DOHH2 (cell line): ENCODE data around the gene DPEP3.

Experiments used
- H3F3A ChIP-seq: fragments of 200-600 bp; sonication (generic), shearing (Covaris generic); 2 replicates; pipeline ENCODE4 v1.6.0; 2016; ENCODE audit warnings: antibody characterized with exemption, mild to moderate bottlenecking; ENCODE audit not compliant: control insufficient read depth, insufficient read depth
- H3K27ac ChIP-seq: fragments of 200-600 bp; sonication (generic); 2 replicates; pipeline ENCODE4 v1.5.1; 2014; ENCODE audit warnings: low read depth, mild to moderate bottlenecking, low read length, moderate library complexity
- H3K27me3 ChIP-seq: fragments of 200-600 bp; sonication (generic); 2 replicates; pipeline ENCODE4 v1.6.1; 2014; ENCODE audit warnings: mild to moderate bottlenecking, low read length, mixed read lengths; ENCODE audit not compliant: control insufficient read depth
- H3K36me3 ChIP-seq: fragments of 200-600 bp; sonication (generic); 2 replicates; pipeline ENCODE4 v1.6.1; 2014; ENCODE audit warnings: mild to moderate bottlenecking, low read length, moderate library complexity, mixed read lengths; ENCODE audit not compliant: control insufficient read depth
- H3K4me1 ChIP-seq: fragments of 200-600 bp; sonication (generic); 2 replicates; pipeline ENCODE4 v1.6.1; 2014; ENCODE audit warnings: mild to moderate bottlenecking, low read length, mixed read lengths; ENCODE audit not compliant: control insufficient read depth
- H3K4me2 ChIP-seq: fragments of 200-600 bp; sonication (generic); 2 replicates; pipeline ENCODE4 v1.6.0; 2014; ENCODE audit warnings: mild to moderate bottlenecking, low read length, moderate library complexity
- H3K4me3 ChIP-seq: fragments of 200-600 bp; sonication (generic); 2 replicates; pipeline ENCODE4 v1.5.1; 2014; ENCODE audit warnings: mild to moderate bottlenecking, low read length, mixed read lengths
- H3K79me2 ChIP-seq: fragments of 200-600 bp; sonication (generic); 2 replicates; pipeline ENCODE4 v1.6.1; 2014; ENCODE audit warnings: mild to moderate bottlenecking, low read length, mixed read lengths; ENCODE audit not compliant: control insufficient read depth
- H3K9me2 ChIP-seq: fragments of 200-600 bp; sonication (generic); replicated peaks from 2 replicates; pipeline ENCODE4 v1.6.1; 2014; ENCODE audit warnings: mild to moderate bottlenecking, low read length, mixed read lengths; ENCODE audit not compliant: control insufficient read depth
- H3K9me3 ChIP-seq: fragments of 200-600 bp; sonication (generic); 2 replicates; pipeline ENCODE4 v1.6.1; 2014; ENCODE audit warnings: antibody characterized with exemption, low read length, mixed read lengths; ENCODE audit not compliant: control insufficient read depth, insufficient read depth
- H4K20me1 ChIP-seq: fragments of 200-600 bp; sonication (generic); 2 replicates; pipeline ENCODE4 v1.6.0; 2014; ENCODE audit warnings: low read depth, mild to moderate bottlenecking, antibody characterized with exemption, low read length, moderate library complexity; ENCODE audit not compliant: control insufficient read depth, insufficient read depth
- EZH2phosphoT487 ChIP-seq: fragments of 200-600 bp; sonication (generic); IDR thresholded peaks from 2 replicates; pipeline ENCODE4 v1.6.1; 2017; ENCODE audit warnings: borderline replicate concordance, mild to moderate bottlenecking, antibody characterized with exemption, low read length, moderate library complexity, mixed read lengths
- TF ChIP-seq, protein P1 (sequence below): fragments of 200-600 bp; sonication (generic); IDR thresholded peaks from one replicate; pipeline ENCODE4 v1.5.1; 2014; ENCODE audit warnings: antibody characterized with exemption, mild to moderate bottlenecking, low read depth, low read length; ENCODE audit not compliant: poor library complexity, severe bottlenecking

Gene DPEP3, protein sequence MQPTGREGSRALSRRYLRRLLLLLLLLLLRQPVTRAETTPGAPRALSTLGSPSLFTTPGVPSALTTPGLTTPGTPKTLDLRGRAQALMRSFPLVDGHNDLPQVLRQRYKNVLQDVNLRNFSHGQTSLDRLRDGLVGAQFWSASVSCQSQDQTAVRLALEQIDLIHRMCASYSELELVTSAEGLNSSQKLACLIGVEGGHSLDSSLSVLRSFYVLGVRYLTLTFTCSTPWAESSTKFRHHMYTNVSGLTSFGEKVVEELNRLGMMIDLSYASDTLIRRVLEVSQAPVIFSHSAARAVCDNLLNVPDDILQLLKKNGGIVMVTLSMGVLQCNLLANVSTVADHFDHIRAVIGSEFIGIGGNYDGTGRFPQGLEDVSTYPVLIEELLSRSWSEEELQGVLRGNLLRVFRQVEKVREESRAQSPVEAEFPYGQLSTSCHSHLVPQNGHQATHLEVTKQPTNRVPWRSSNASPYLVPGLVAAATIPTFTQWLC

DNA sequence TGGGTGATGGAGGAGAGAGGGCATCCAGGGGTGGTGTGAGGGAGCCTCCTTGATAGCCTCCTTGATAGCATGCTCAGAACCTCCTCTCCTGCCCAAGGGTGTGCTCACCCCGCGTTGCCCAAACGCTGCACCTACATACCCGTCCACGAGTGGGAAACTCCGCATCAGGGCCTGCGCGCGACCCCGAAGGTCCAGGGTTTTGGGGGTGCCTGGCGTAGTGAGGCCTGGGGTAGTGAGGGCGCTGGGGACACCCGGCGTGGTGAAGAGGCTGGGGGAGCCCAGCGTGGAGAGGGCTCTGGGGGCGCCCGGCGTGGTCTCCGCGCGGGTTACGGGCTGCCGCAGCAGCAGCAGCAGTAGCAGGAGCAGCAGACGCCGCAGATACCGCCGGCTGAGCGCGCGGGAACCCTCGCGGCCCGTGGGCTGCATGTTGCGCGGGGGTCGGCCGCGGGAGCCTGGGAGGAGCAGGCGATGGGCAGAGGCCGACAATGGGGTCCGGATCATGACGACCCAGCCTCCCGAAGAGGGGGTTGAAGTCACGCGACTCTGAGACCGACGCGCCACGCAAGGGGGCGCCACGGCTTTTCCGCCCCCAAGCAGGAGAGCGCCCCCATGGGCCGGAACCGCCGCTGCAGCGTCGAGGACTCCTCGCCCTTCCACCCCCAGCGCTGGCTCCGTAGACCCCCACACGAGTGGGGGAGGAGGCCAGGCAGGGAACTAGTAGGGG lies at the start of gene DPEP3:
Gene DPEP3 (minus strand): TSS at position 545 of the 724 bp plus-strand sequence. CDS start 119 bp downstream, at position 426.
- Histone ChIP-seq H3K4me1 (peaks cover 28% of the 10 kb centered on the region), H3K9me2 (no peaks in the 10 kb centered on the region), H3K79me2 (no peaks in the 10 kb centered on the region), H3K27me3 (peaks cover 21% of the 10 kb centered on the region), H3K4me3 (no peak within 1 kb of the TSS), H3F3A (no peaks in the 10 kb centered on the region), H3K27ac (no peak within 1 kb of the TSS), H3K9me3 (no peaks in the 10 kb centered on the region), H3K36me3 (no peaks in the 10 kb centered on the region), H4K20me1 (no peaks in the 10 kb centered on the region), H3K4me2 (no peak within 1 kb of the TSS)
- TF ChIP-seq, protein P1, sequence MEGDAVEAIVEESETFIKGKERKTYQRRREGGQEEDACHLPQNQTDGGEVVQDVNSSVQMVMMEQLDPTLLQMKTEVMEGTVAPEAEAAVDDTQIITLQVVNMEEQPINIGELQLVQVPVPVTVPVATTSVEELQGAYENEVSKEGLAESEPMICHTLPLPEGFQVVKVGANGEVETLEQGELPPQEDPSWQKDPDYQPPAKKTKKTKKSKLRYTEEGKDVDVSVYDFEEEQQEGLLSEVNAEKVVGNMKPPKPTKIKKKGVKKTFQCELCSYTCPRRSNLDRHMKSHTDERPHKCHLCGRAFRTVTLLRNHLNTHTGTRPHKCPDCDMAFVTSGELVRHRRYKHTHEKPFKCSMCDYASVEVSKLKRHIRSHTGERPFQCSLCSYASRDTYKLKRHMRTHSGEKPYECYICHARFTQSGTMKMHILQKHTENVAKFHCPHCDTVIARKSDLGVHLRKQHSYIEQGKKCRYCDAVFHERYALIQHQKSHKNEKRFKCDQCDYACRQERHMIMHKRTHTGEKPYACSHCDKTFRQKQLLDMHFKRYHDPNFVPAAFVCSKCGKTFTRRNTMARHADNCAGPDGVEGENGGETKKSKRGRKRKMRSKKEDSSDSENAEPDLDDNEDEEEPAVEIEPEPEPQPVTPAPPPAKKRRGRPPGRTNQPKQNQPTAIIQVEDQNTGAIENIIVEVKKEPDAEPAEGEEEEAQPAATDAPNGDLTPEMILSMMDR = peak; percentile 17
- no peak for TF ChIP-seq EZH2phosphoT487

DNA sequence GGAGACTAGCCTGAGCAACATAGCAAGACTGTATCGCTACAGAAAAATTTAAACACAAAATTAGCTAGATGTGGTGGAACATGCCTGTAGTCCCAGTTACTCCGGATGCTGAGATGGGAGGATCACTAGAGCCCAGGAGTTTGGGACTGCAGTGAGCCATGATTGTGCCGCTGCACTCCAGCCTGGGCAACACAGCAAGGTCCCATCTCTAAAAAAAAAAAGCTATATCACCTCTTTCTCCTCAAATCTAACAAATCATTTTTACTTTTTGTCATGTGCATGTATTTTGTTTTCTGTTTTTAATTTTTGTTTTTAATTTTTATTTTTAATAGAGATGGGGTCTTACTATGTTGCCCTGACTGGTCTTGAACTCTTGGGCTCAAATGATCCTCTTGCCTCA lies 48.7 kb upstream of the DPEP3 start:
- H3K79me2 ChIP-seq = peaks cover 23% of the 10 kb centered on the region
- no peak overlapping the region for H3K27ac ChIP-seq
- H3K9me2 ChIP-seq = no peaks in the 10 kb centered on the region
- H3K9me3 ChIP-seq = no peaks in the 10 kb centered on the region
- H3K27me3 ChIP-seq = no peaks in the 10 kb centered on the region
- H3K36me3 ChIP-seq = peaks cover 36% of the 10 kb centered on the region
- no peak overlapping the region for H3K4me2 ChIP-seq
- no peak overlapping the region for H3K4me3 ChIP-seq
- no peak for TF ChIP-seq EZH2phosphoT487
- TF ChIP-seq, protein P1 = no peak
- H4K20me1 ChIP-seq = no peaks in the 10 kb centered on the region
- peaks cover 6% of the 10 kb centered on the region for H3K4me1 ChIP-seq
- H3F3A ChIP-seq = no peaks in the 10 kb centered on the region

DNA sequence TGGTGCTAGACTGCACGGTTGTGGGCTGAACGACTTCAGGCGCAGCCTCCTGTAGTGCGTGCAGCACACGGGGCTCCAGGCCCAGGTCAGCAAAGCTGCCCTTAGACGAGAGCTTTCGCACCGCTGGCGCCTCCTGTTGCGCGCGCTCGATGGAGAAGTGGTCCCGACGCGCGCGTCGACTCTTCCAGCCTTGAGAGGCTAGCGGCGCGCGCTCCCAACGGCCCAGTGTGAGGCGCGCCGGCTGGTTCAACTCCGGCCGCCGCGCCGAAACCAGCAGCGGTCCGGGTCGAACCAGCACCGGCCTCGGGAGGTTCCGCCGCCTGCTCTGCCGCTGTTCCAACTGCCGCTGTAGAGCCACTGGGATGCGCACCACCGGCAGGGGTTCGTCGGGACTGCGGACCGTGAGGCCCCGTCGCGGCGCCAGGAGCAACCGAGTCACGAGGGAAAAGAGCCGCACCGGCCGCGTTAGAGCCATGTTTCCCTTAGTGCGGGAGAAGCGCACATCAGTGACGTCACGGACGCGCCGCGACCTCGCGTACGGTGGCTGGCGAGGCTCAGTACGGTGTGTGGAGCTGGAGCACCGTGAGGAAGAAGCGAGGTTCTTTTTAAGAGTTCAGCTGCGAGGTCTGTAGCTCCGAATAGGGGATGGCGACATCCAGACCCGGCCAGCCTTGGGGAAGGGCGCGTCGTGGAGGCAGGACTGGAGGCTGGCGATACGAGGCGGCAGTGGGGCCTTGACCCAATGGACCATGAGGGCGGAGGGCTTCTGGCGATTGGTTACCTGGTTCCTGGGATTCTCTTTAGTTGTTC lies 42.6 kb upstream of the DPEP3 start, which contains the start of the genes DDX28 and DUS2:
Gene DDX28 (minus strand): TSS at position 505 of the 810 bp plus-strand sequence. CDS start 30 bp downstream, at position 475.
Gene DUS2 (plus strand): TSS at position 557 of the 810 bp plus-strand sequence. CDS start 14,740 bp downstream, outside the sequence.
- Histone ChIP-seq H3K27ac (peak within 1 kb of the TSS; percentile 36), H3K4me1 (peaks cover 23% of the 10 kb centered on the region)
- no peak for TF ChIP-seq EZH2phosphoT487
- TF ChIP-seq, protein P1 = no peak

More for the DNA sequence above, 42.6 kb upstream of the DPEP3 start, which contains the start of the genes DDX28 and DUS2:
- Histone ChIP-seq H3K4me2 (peak within 1 kb of the TSS; percentile 98), H4K20me1 (peaks cover 5% of the 10 kb centered on the region; the same call in 1 of the 2 replicates), H3K4me3 (peak within 1 kb of the TSS; percentile 95), H3F3A (0 out of 2 replicates have a peak, but pooled peaks cover 3% of the 10 kb centered on the region), H3K9me2 (no peaks in the 10 kb centered on the region), H3K36me3 (peaks cover 47% of the 10 kb centered on the region), H3K79me2 (peaks cover 55% of the 10 kb centered on the region), H3K27me3 (no peaks in the 10 kb centered on the region), H3K9me3 (no peaks in the 10 kb centered on the region)
